Stimulated activated CD8-positive, alpha-beta memory T cell treated with anti-CD3 and anti-CD28 coated beads, Interleukin-12 subunit alpha, Interleukin-12 subunit beta, amount 100 ng/mL, for 4 hours (primary cell): Measurements from ENCODE around the gene MIP.
"Not testable (repeated sequence)": the region's sequence is repeated elsewhere in the genome, so short reads cannot be mapped to it uniquely, and the experiment has no call there.

ENCODE experiments used
- DNase-seq: peaks from one replicate; pipeline ENCODE4 v3.0.0-alpha.2; 2020; ENCODE audit warnings: low read depth

MIP gene

GRCh38 chr12:56454557-56454956 lies at the start of gene MIP:
TSS of gene MIP (minus strand) at chr12:56454657. CDS start at chr12:56454613, 44 bp downstream.
- DNase-seq = no peak

GRCh38 chr12:56499879-56500278 lies 45.4 kb upstream of the MIP start:
- DNase-seq = not testable (repeated sequence)

- not testable (repeated sequence) for DNase-seq
Observed at GRCh38 chr12:56499452-56499851, 45.0 kb upstream of the MIP start.

- not testable (repeated sequence) for DNase-seq
Observed at GRCh38 chr12:56498126-56498902, 43.9 kb upstream of the MIP start.

- DNase-seq = peak; percentile 33
Observed at GRCh38 chr12:56496704-56497103, 42.2 kb upstream of the MIP start.

GRCh38 chr12:56494481-56494880 lies 40.0 kb upstream of the MIP start:
- DNase-seq = not testable (repeated sequence)

GRCh38 chr12:56494106-56494415 lies 39.6 kb upstream of the MIP start:
- not testable (repeated sequence) for DNase-seq

- not testable (repeated sequence) for DNase-seq
Observed at GRCh38 chr12:56493409-56494105, 39.1 kb upstream of the MIP start.

GRCh38 chr12:56490360-56490759 lies 35.9 kb upstream of the MIP start:
- no peak for DNase-seq

GRCh38 chr12:56488041-56488955 lies 33.8 kb upstream of the MIP start, which contains the start of gene GLS2:
TSS of gene GLS2 (minus strand) at chr12:56488161. CDS start at chr12:56488118, 43 bp downstream.
- peak; percentile 47 for DNase-seq

- DNase-seq = no peak
Observed at GRCh38 chr12:56487448-56488040, 33.1 kb upstream of the MIP start.

- DNase-seq = no peak
Observed at GRCh38 chr12:56486694-56487093, 32.2 kb upstream of the MIP start.

GRCh38 chr12:56484566-56484965 lies 30.1 kb upstream of the MIP start:
- DNase-seq = no peak

GRCh38 chr12:56479625-56480024 lies 25.2 kb upstream of the MIP start:
- DNase-seq = no peak

GRCh38 chr12:56477521-56478225 lies 23.2 kb upstream of the MIP start:
- no peak for DNase-seq

- no peak for DNase-seq
Observed at GRCh38 chr12:56476972-56477432, 22.5 kb upstream of the MIP start.

GRCh38 chr12:56476143-56476542 lies 21.7 kb upstream of the MIP start:
- DNase-seq = no peak

GRCh38 chr12:56474389-56474788 lies 19.9 kb upstream of the MIP start:
- no peak for DNase-seq

- DNase-seq = peak; percentile 1
Observed at GRCh38 chr12:56469007-56469930, 14.8 kb upstream of the MIP start.
